ENCODE results near the gene LAMB1. TPM values are rescaled to one million over a fixed set of nuclear protein-coding genes. Genes with fewer than 3 reads are reported as not detected.
"Not testable (repeated sequence)": the region's sequence is repeated elsewhere in the genome, so short reads cannot be mapped to it uniquely, and the experiment has no call there.

LAMB1 gene
- total RNA-seq, 1 experiment from 2014 or later: 32.0 TPM

- DNase-seq (ENCODE audit: low read depth, low spot score); H2AFZ ChIP-seq (ENCODE audit: low read depth, low read length, poor library complexity, severe bottlenecking); RAD21 ChIA-PET (ENCODE audit: low non-redundant PET in 1 of 2, low total read pairs in 2 of 2, uncharacterized antibody in 2 of 2, unreplicated experiment in 2 of 2); BruUV-seq (replicated peaks); H3K9ac ChIP-seq (ENCODE audit: low read length); H3K36me3 ChIP-seq (ENCODE audit: control insufficient read depth in 1 of 2, insufficient read depth in 2 of 2, low read length in 2 of 2); H3K79me2 ChIP-seq (ENCODE audit: insufficient read depth, low read length); H3K27me3 ChIP-seq (ENCODE audit: insufficient read depth, low read length); H3K4me3 ChIP-seq (replicated peaks in 1 of 2; ENCODE audit: low read depth in 1 of 2, low read length in 2 of 2); H3K27ac ChIP-seq (ENCODE audit: low read depth, low read length); H4K20me1 ChIP-seq (ENCODE audit: insufficient read depth); H3K9me2 ChIP-seq (ENCODE audit: insufficient read depth); POLR2A ChIA-PET; H3K9me3 ChIP-seq (ENCODE audit: control insufficient read depth in 1 of 2, insufficient read depth in 1 of 2, low read depth in 1 of 2, low read length in 2 of 2); H3K4me2 ChIP-seq (ENCODE audit: low read length); intact Hi-C loops (cut with micrococcal nuclease): not testable (repeated sequence)
- peak in 2 of 3 experiments; percentile 18 to 21; a peak in 2 of 6 replicates for TF ChIP-seq CTCF (IDR thresholded peaks at IDR 0.05 in 2 of 3, conservative IDR thresholded peaks at IDR 0.05 in 1 of 3; ENCODE audit: borderline replicate concordance in 1 of 3, insufficient read depth in 1 of 3, low read depth in 2 of 3, low read length in 2 of 3)
- peak; percentile 88 for ATAC-seq
- H3K4me1 ChIP-seq (ENCODE audit: control insufficient read depth in 1 of 2, insufficient read depth in 2 of 2, low read length in 2 of 2): peaks cover 0 to 11% of the 10 kb centered on the region in 2 experiments; a peak in 2 of 4 replicates
- CTCF ChIA-PET: interaction anchor here (0.7 to 1.2 kb wide), 3 partner anchors 8 to 17 kb away, joined by 3 to 4 read pairs (median 4); no protein-coding TSS in a partner anchor
Observed at GRCh38 chr7:108033309-108033708, 30.3 kb upstream of the LAMB1 start.

GRCh38 chr7:108030516-108030915, 27.6 kb upstream of the LAMB1 start:
- ChIA-PET POLR2A (no interaction called here), RAD21 (ENCODE audit: low non-redundant PET in 1 of 2, low total read pairs in 2 of 2, uncharacterized antibody in 2 of 2, unreplicated experiment in 2 of 2) (no interaction called here), CTCF (no interaction called here)
- TF ChIP-seq JUND (IDR thresholded peaks at IDR 0.05) (no peak), ZBTB33 (IDR thresholded peaks at IDR 0.05; ENCODE audit: extremely low read depth, insufficient replicate concordance, low read length) (no peak), CBX3 (IDR thresholded peaks at IDR 0.05; ENCODE audit: low read depth) (no peak), ZFX (IDR thresholded peaks at IDR 0.05) (no peak), FOSL1 (IDR thresholded peaks at IDR 0.05; ENCODE audit: low read depth) (no peak), SP1 (IDR thresholded peaks at IDR 0.05; ENCODE audit: low read depth) (no peak)
- no peaks in the 10 kb centered on the region for H3K27me3 ChIP-seq (ENCODE audit: insufficient read depth, low read length)
- no peaks in the 10 kb centered on the region for H3K36me3 ChIP-seq (ENCODE audit: control insufficient read depth in 1 of 2, insufficient read depth in 2 of 2, low read length in 2 of 2)
- no peak overlapping the region for H3K9ac ChIP-seq (ENCODE audit: low read length)
- H3K79me2 ChIP-seq (ENCODE audit: insufficient read depth, low read length): no peaks in the 10 kb centered on the region
- DNase-seq (ENCODE audit: low read depth, low spot score): no peak
- H3K9me3 ChIP-seq (ENCODE audit: control insufficient read depth in 1 of 2, insufficient read depth in 1 of 2, low read depth in 1 of 2, low read length in 2 of 2): no peaks in the 10 kb centered on the region
- ATAC-seq: no peak
- no peaks in the 10 kb centered on the region for H3K9me2 ChIP-seq (ENCODE audit: insufficient read depth)
- no peak overlapping the region for H3K27ac ChIP-seq (ENCODE audit: low read depth, low read length)
- H2AFZ ChIP-seq (ENCODE audit: low read depth, low read length, poor library complexity, severe bottlenecking): no peak overlapping the region
- no TSS peak for BruUV-seq (replicated peaks)
- no peak overlapping the region for H3K4me3 ChIP-seq (replicated peaks in 1 of 2; ENCODE audit: low read depth in 1 of 2, low read length in 2 of 2)
- intact Hi-C loops (cut with micrococcal nuclease): no loop called here
- H3K4me2 ChIP-seq (ENCODE audit: low read length): no peak overlapping the region
- H3K4me1 ChIP-seq (ENCODE audit: control insufficient read depth in 1 of 2, insufficient read depth in 2 of 2, low read length in 2 of 2): peaks cover 0 to 11% of the 10 kb centered on the region in 2 experiments; a peak in 2 of 4 replicates
- H4K20me1 ChIP-seq (ENCODE audit: insufficient read depth): no peaks in the 10 kb centered on the region

Data from HCT116 (cell line).